Tongue (tissue), 1 donor: ENCODE data around the gene TEX38. TPM values are rescaled to one million over a fixed set of nuclear protein-coding genes. Genes with fewer than 3 reads are reported as not detected.

Experiments
- total RNA-seq: library from RNA; depleted of rRNA; stranded (reverse); fragments of >200 nt; gene quantifications from one replicate; pipeline ENCODE4 v1.2.3, GENCODE V29; 2014

TEX38 gene
- total RNA-seq, 1 donor from 2014 or later: not detected

Other genes starting within 250 kb of the TEX38 start
- not detected for gene DMBX1, start 182.0 kb upstream of the TEX38 start, total RNA-seq
- not detected for gene KNCN, start 120.2 kb upstream of the TEX38 start, total RNA-seq
- 40.8 TPM for gene MKNK1, start 67.6 kb upstream of the TEX38 start, total RNA-seq
- gene MOB3C, start 55.0 kb upstream of the TEX38 start, total RNA-seq: 19.8 TPM
- 63.4 TPM for gene ATPAF1, start 3.5 kb upstream of the TEX38 start, total RNA-seq
- gene EFCAB14, start 47.3 kb downstream of the TEX38 start, total RNA-seq: 89.8 TPM
- 0.72 TPM for gene CYP4B1, start 127.2 kb downstream of the TEX38 start, total RNA-seq